Smooth muscle cell of trachea (primary cell): ENCODE results near the gene MADCAM1. TPM values are rescaled to one million over a fixed set of nuclear protein-coding genes. Genes with fewer than 3 reads are reported as not detected.

Source experiments
- total RNA-seq: library from RNA; depleted of rRNA; stranded (reverse); fragments of >200 nt; gene quantifications from 2 replicates; pipeline ENCODE4 v1.2.1, GENCODE V29; 2014

The MADCAM1 gene
- 0.15 TPM in 1 of 2 replicates, not detected in the other for total RNA-seq

DNA sequence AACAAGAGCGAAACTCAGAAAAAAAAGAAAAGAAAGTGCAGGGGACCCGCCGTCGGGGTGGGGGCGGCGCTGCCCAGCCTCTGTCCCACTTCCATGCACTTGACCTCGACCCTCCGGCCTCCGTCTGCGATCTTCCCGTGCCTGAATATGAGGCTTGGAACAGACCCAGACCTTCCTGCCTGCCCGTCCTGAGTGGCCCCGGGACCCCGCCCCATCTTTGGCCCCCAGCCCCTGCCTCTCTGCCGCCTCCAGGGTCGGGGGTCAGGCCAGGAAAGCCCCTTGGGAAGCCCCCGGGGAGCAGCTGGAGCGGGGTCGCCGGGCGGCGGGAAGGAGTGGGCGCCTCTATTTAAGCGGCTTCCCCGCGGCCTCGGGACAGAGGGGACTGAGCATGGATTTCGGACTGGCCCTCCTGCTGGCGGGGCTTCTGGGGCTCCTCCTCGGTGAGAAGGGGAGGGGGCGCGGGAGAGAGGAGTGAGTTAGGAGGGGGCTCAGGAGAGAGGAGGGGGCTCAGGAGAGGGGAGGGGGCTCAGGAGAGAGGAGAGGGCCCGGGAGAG is at the start of gene MADCAM1:
Gene MADCAM1 (plus strand): TSS at position 375 of the 554 bp plus-strand sequence. CDS start 14 bp downstream, at position 389.

DNA sequence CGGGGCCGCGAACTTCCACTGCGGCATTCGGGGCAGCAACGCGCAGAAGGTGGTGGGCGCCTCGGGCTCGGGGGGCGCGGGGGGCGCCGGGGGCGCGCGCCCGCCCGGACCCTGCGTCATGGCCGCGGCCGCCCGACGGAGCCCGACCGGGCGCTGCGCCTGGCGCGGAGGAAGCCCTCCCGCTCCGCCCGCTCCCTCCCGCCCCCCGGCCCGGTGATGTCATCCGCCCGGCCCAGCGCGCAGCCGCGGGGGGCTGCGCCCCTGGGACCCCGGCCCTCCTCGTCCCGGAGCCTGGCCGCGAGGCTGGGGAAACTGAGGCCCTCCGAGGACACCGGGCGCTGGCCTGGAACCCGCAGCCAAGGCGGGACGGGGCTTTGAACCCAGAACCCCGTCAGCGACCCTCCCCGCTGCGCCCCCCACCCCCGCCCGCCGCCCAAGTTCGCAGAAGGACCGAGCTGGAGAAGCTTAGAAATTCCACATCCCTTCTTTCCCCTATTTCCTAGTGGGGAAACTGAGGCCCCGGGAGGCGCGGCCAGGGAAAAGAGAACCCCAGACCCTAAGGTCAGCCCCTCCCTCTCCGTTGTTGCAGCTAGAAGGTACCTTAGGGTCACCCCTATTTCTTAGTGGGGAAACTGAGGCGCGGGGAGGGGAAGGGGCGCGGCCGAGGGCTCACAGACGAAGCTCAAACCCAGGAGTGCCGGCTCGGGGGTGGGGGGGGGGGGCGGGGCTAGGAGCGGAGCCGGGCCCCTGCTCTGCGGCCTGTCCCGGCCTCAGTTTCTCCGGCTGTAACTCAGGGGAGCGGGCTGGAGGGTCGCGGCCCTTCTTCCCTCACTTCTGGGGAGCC is 35.2 kb upstream of the MADCAM1 start, which contains the start of gene SHC2:
Gene SHC2 (minus strand): TSS at position 157 of the 844 bp plus-strand sequence. CDS start 37 bp downstream, at position 120.

DNA sequence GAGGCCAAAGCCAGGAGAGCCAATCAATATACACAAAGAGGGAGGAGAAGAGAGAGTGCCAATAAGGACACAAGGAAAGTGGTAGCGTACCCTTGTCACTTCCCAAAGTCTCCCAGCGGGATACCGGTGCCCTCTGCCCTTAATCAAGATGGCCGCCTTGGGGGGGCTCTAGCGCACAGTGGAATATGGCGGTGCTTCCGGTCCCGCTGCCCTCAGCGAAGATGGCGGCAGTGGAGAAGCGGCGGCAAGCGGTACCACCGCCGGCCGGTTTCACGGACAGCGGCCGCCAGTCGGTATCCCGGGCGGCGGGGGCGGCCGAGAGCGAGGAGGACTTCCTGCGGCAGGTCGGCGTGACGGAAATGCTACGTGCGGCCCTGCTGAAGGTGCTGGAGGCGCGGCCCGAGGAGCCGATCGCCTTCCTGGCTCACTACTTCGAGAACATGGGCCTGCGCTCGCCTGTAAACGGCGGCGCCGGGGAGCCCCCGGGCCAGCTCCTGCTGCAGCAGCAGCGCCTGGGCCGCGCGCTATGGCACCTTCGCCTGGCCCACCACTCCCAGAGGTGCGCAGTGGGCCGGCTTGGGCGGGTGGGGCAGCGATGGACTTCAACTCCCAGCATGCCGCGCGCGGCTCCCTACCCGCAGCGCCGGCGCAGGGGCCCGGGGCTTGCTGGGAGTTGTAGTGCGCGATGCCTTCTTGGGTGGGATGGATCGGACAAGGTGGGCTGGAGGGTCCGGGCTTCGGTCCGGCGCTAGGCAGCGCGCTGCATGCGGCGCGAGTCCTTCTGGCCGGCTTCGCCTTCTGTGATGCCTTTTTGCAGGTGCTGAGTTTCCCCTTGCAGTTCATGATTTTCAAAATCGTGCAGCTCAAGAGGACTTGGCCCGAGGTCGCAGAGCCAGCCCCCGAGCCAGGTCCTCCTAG is 11.3 kb downstream of the MADCAM1 start, which contains the start of gene TPGS1:
Gene TPGS1 (plus strand): TSS at position 212 of the 918 bp plus-strand sequence. CDS start 10 bp downstream, at position 222.

DNA sequence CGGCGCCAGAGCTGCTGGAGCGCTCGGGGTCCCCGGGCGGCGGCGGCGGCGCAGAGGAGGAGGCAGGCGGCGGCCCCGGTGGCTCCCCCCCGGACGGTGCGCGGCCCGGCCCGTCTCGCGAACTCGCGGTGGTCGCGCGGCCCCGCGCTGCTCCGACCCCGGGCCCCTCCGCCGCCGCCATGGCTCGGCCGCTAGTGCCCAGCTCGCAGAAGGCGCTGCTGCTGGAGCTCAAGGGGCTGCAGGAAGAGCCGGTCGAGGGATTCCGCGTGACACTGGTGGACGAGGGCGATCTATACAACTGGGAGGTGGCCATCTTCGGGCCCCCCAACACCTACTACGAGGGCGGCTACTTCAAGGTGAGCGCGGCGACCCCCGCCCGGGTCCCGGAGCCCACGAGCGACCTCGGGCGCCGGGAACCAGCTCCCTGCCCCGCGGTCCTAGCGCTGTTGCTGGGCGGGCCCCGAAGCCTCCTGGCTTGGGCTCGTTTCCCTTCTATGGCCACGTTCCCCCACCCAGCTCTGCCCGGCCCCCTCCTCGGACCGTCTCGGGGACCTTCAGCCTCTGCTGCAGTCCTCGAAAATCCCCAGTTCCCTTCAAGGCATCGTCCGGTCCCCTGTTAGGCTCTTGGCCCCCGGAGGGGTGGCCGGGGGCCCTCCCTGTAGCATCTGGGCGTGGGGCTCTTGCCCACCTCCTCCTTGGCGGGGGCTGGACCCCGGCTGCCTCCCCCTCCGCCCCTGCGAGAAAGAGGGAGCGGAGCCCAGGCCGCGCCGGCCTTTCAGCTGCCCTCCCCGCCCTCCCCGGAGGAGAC is 35.7 kb downstream of the MADCAM1 start, which contains the start of gene CDC34:
Gene CDC34 (plus strand): TSS at position 8 of the 808 bp plus-strand sequence. CDS start 172 bp downstream, at position 180.

DNA sequence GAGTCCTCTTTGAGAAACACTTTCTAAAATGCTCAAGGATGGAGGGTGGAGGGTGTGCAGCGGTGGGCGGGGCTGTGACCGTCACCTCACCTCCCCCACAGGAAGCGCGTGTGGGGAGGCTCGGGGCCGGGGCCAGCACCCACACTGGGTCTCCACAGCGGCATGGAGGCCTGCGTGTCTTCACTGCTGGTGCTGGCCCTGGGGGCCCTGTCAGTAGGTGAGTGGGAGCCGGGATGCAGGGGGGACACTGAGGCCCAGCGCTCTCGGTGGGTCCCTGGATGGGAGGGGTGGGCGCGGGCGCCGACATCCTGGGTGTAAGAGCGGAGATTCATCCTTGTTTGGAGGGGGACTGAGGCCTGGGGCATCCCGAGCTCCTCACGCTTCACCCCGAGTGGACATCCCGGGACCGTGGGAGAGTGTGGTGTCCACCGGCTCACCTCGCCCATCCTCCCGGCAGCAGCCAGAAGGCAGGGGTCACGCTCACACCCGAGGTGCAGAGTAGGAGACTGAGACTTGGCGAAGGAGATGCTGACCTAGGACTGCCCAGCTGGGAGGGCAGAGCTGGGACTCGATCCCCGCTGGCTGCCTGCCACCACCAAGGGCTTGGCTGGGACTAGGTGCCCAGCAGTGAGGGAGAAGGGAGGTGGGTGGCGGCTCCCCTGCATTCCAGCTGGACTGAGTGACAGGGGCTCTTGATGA is 47.8 kb downstream of the MADCAM1 start, which contains the start of gene GZMM:
Gene GZMM (plus strand): TSS at position 144 of the 699 bp plus-strand sequence. CDS start 19 bp downstream, at position 163.

Other genes starting within 250 kb of the MADCAM1 start
- 42.5 and 76.9 TPM in 2 replicates for gene PLPP2, start 205.1 kb upstream of the MADCAM1 start, total RNA-seq
- 14.5 and 24.3 TPM in 2 replicates for gene MIER2, start 151.7 kb upstream of the MADCAM1 start, total RNA-seq
- gene C2CD4C, start 87.3 kb upstream of the MADCAM1 start, total RNA-seq, result 0.29 and 0.33 TPM in 2 replicates
- 1.0 and 10.3 TPM in 2 replicates for gene SHC2, start 35.5 kb upstream of the MADCAM1 start, total RNA-seq
- gene TPGS1, start 11.0 kb downstream of the MADCAM1 start, total RNA-seq, result 61.4 and 69.1 TPM in 2 replicates
- gene CDC34, start 35.3 kb downstream of the MADCAM1 start, total RNA-seq, result 49.2 and 67.0 TPM in 2 replicates
- 0.17 TPM in 1 of 2 replicates, not detected in the other for gene GZMM, start 47.6 kb downstream of the MADCAM1 start, total RNA-seq
- 327 and 538 TPM in 2 replicates for gene BSG, start 76.1 kb downstream of the MADCAM1 start, total RNA-seq
- gene HCN2, start 93.4 kb downstream of the MADCAM1 start, total RNA-seq, result 0.73 and 1.7 TPM in 2 replicates
- gene POLRMT, start 137.1 kb downstream of the MADCAM1 start, total RNA-seq, result 20.7 and 29.3 TPM in 2 replicates
- gene FGF22, start 143.4 kb downstream of the MADCAM1 start, total RNA-seq, result 0.15 TPM in 1 of 2 replicates, not detected in the other
- 21.5 and 24.1 TPM in 2 replicates for gene RNF126, start 166.7 kb downstream of the MADCAM1 start, total RNA-seq
- gene FSTL3, start 179.9 kb downstream of the MADCAM1 start, total RNA-seq, result 15.9 and 77.4 TPM in 2 replicates
- gene PRSS57, start 199.0 kb downstream of the MADCAM1 start, total RNA-seq, result 0.17 TPM in 1 of 2 replicates, not detected in the other
- 3.9 and 41.4 TPM in 2 replicates for gene PALM, start 212.4 kb downstream of the MADCAM1 start, total RNA-seq